ENCODE data around the gene PTPRC.

PTPRC gene

GRCh38 chr1:198649232-198649967 lies 10.6 kb downstream of the PTPRC start:
- no peak for DNase-seq

- no peak for DNase-seq
These were observed 11.1 kb downstream of the PTPRC start for GRCh38 chr1:198649968-198650338.

GRCh38 chr1:198650506-198650905 lies 11.7 kb downstream of the PTPRC start:
- no peak for DNase-seq

DNA sequence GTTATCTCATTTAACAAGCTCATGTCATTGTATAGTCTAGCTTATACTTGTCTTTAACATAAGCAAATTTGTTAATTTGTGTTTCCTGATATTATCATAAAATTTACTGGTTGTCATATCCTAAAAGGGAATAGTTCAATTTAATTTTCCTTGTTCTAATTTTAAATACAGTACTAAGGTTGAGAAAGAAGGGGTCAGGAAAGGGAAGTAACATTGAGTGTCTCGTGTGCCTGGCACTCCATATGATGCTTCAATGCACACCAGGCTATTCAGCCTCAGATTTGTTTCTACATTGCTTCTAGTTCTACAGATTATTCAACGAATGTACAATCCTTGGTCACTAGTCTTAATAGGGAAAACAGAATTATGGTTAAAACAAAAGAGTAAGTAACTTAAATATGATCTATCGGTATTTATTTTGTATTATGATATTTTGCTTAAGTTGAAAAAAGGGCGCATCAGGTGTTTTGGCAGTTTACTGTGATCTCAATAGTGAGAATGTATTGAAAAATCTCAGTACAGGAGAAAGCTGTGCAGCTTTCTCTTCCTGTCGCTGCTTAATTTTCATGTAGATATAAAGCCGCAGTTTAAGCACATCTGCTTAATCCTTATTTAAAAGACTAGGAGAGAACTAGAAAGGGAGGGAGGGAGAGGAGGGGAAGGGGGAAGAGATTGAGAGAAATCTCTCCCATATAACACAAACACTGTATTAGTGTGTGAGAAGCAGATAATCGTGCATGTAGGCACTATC lies 13.0 kb downstream of the PTPRC start:
- DNase-seq = no peak

DNA sequence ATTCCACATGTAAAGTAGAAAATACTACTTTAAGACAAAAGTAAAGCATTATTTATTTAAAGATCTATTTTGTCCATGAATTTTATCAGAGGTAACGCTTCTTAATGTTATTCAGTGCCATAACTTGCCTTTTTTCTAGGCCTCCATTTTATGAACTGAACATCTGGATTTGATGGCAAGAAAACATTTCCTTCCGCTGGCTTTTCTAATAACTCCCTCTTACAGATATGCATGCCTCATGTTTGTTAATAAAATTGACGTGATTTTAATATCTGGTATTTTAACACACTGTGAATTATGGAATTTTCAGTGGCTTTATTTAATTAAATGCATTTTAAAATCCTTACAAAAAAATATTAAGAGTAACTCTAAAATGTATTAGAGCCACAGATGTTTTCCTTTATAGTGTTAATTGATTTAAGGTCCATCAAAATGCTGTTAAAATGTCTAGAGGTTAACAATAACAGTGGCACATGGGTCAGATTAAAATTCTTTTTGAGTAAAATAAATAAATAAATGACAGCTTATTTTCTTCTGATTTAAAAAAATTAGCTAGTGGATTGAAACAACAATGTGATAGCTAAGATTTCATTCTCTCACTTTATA lies 15.1 kb downstream of the PTPRC start:
- no peak for DNase-seq

DNA sequence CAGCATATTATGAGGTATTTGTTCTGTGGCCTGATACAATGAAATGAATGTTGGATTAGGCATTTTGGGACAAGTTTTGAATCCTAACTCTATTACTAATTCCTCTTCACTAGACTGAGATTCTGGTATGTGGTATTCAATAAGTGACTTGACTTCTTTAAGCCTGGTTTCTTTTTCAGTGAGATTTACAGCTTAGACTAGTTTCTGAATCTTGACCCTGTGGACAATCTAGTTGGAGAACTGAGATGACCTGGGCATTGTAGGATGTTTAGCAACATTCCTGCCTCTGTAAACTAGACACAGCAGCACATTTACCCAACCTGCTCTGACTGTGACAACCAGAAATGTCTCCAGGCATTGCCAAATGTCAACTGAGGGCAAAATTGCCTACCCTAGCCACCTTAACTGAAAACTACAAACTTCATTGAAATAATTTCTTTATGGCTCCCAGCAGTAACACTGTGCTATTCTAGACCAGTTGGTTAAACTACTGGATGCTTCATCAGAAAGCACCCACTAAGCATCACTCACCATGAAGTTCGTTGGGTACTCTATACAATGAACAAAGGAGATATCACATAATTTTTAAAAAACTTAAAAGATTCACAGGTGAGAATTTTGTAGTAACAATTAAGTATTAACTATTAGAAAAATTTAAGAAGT lies 16.8 kb downstream of the PTPRC start:
- DNase-seq = no peak

- no peak for DNase-seq
These were observed 17.7 kb downstream of the PTPRC start for GRCh38 chr1:198656500-198656932.

DNA sequence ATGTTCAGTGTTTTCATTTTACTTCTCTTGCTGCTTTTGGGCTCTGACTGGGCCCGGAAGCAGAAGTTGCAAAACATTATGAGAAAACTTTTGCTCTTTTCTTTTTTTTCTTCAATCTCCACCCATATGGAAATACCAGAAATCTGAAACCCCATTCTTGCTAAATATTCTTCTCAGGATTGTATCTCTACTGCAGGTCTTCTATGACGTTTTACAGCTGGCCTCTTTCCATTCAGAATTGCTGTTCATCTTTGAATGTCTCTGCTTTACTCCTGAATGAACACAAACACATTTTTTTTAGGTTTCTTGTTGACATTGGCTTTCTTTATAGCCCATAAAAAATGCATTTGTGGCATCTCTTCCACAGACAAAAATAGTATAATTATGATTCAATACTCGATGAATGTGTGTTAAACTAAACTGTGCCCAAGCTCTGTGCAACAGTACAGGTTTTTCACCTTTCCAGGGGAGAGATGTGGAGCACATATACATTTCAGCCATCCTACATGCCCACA lies 18.8 kb downstream of the PTPRC start:
- no peak for DNase-seq

DNA sequence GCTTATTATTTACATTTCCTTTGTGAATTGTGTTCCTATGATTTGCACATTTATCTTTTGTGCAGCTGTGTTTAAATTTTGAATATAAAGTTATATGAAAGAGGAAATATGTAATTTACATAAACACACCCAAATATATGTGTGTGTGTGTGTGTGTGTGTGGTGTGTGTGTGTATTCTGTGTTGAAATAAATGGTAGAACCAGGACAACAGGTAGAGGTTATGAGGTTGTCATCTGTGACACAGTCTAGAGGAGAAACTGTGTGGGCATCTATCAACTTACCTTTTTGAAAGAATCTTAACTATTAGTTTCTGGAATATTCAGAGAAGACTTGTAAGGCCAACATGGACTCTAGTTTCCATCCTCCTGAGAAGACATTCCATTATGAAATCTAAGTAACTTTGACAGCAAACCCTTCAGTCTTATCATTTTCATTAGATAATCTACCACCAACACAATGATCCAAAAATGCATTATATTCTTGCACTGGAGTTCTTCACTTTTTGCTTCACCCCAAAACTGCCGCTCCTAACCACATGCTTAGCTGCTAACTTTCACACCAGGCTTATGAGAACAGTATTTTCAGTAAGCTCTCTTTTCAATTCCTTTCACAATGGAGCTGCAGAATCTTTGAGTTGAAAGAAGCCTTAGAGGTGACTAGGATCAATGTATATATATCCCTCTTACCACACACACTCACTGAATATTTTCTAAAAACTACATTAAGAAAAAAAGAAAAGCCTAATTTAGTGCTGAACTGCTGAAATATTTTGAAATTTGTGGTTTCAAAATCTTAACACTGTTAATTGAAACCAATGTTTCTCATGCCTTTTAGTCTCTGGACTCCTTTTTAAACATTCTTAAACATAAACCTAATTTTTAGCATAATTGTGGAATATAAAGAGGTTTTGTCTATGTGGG lies 21.8 kb downstream of the PTPRC start:
- no peak for DNase-seq

GRCh38 chr1:198662821-198663220 lies 24.0 kb downstream of the PTPRC start:
- DNase-seq = no peak

GRCh38 chr1:198664068-198664788 lies 25.4 kb downstream of the PTPRC start:
- DNase-seq = no peak

DNA sequence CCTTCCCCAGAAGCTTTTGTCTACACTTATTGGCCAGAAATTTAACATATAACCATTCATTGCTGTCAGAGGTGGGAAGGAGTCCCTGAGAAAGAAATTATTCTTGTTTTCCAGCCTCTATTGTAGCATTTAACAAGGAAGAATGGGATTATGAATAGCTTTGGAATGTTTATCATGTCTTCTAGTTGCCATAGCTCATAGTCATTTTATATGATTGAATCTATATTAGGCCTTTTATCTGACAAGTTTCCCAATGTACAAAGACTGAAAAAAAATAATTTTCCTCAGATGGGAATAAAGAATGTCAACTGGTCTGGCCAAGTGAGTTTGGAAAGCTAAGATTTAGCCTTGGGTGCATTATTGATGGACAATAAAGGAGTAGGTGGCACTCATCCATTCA lies 28.3 kb downstream of the PTPRC start:
- DNase-seq = no peak

- DNase-seq = no peak
These were observed 29.0 kb downstream of the PTPRC start for GRCh38 chr1:198667807-198668206.

DNA sequence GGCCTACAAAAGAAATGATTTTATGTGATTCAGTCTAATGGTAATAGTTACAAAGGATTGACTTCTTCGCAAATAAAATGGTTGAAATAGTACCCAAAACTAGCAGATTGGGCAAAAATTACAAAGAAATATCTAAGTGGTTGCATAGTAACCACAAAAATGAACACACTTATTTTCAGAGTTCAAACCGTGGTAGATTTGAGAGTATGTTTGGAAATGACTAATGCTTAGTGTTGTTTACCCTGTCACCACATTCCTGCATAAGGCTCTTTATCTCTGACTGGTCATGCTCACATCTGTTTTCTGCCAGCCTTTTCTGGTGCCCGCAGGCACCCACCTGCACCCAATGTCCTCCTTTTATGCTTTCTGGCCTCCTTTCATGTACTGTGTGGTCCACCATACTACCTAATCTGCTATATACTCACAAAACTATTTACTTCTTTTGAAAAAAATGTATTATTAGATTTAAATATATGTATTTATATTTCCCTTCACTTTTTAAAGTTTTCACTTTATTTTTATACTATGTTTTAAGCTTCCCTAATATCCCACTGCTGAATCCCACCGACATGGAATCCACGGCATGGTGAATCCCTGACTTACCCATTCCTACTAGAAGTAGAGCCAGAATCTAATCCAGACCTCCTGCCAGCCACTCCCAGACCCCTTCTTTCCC lies 30.3 kb downstream of the PTPRC start:
- no peak for DNase-seq

DNA sequence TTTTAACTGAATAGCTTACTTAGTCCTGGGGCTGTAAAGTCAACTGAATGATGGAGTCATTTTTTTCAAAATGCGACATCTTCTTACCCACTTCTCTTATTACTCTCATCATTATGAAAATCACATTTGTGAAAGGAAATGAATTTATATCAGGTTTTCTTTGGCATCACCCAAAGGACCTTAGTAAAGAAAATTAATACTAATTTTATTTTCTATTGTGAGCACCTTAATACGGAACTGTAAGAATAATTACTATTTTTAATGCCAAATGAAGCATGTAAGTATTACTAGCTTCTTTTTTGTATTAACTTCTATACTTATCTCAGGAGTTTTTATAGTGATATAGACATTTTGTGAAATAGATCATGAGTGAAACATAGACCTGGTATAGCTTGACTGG lies 30.9 kb downstream of the PTPRC start:
- no peak for DNase-seq

GRCh38 chr1:198671136-198671535 lies 32.3 kb downstream of the PTPRC start:
- DNase-seq = no peak

- no peak for DNase-seq
These were observed 33.3 kb downstream of the PTPRC start for GRCh38 chr1:198672124-198672523.

GRCh38 chr1:198674009-198674408 lies 35.2 kb downstream of the PTPRC start:
- no peak for DNase-seq

DNA sequence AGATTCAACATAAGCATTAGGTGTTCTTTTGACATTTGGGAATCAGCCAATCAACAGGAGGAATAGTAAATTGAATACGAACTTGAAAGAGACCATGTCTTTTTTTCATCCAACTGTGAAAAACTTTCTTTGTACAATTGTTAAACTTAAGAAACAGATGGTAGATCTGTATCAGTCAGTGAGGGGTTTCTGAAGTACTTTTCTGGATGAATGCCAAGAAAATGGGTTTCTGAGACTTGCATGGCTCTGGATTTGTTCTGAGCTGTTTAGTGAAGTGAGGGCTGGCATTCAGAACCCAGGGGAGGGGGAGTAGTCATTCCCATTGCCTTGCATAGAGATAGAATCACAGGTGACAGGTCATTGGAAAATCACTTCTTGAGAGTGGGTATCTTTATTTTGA lies 37.4 kb downstream of the PTPRC start:
- DNase-seq = no peak

DNA sequence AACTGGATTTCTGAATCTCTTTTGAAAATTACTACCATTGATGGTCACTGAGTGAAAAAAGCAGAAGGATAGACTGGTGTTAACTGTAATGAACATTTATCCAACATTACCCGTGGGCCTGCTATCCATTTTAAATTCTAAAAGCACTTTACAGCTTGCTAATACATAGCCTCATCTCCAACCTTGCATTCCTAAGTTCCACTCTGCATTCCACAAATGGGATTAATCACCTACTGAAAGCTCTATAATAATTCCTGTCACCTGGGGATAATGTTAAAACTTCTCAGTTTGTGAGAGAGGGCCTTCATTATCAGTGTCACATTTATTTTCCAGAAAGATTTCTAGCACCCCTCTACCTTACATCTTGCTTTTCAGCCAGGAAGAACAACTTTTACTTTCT lies 38.2 kb downstream of the PTPRC start:
- DNase-seq = no peak

DNA sequence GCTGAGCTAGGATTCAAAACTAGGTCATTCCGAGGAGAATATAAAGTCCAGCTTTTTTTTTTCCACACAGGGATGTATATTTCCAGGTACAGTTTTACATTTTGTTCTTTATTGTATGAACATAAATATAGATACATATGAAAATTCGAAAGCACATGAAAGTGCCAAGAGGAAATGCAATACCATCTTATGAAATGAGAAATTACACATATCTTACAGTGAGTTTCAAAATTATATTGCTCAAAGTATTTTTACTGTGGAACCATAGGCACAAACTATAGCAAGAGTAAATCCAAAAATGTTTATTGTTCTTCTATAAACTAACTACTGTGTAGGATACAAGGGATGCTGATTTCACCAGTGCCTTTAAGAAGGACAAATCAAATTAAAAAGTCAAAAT lies 39.0 kb downstream of the PTPRC start:
- DNase-seq = no peak

Data from right hindlimb (tissue), 1 donor.